HCT116 (cell line): ENCODE results near the gene NEMP1. TPM values are rescaled to one million over a fixed set of nuclear protein-coding genes. Genes with fewer than 3 reads are reported as not detected.

Experiments used
- ATAC-seq: fragments of 200-7000 bp; cut with Tn5 transposase; 2 replicates; pipeline ENCODE4 v1.9.1; 2020; ENCODE audit warnings: mild to moderate bottlenecking, moderate library complexity
- BruUV-seq: library from RNA; stranded (reverse); fragments of 400-500 nt; replicated peaks from 2 replicates; lab custom pipeline; 2021; lab: Mats Ljungman, UMichigan
- CTCF ChIA-PET: fragments of 300-600 bp; sonication (Branson Sonifier 250); formaldehyde crosslinking; loops from one replicate; lab custom pipeline; 2021; ENCODE audit warnings: antibody characterized with exemption; lab: Charles Lee
- POLR2A ChIA-PET: fragments of 300-600, 350-600 bp; sonication (Branson Sonifier 250); formaldehyde crosslinking; loops from one replicate; lab custom pipeline; 2021; ENCODE audit warnings: antibody characterized with exemption; lab: Charles Lee
- RAD21 ChIA-PET, 2 experiments: fragments of 300-600 bp; sonication (Branson Sonifier 250); formaldehyde crosslinking; loops; one replicate each; lab custom pipeline; 2023; ENCODE audit warnings: low total read pairs in 2 of 2; ENCODE audit not compliant: uncharacterized antibody in 2 of 2, unreplicated experiment in 2 of 2, low non-redundant PET in 1 of 2; lab: Charles Lee
- DNase-seq: peaks from one replicate; pipeline ENCODE4 v3.0.0-alpha.2; 2010; ENCODE audit warnings: low read depth, low spot score
- H2AFZ ChIP-seq: fragments of 200-600 bp; shearing (Covaris generic), sonication (generic); 2 replicates; pipeline ENCODE4 v1.6.1; 2017; ENCODE audit warnings: low read depth, mixed run types, mixed read lengths, antibody characterized with exemption, low read length; ENCODE audit not compliant: poor library complexity, severe bottlenecking
- H3K27ac ChIP-seq: 2 replicates; pipeline ENCODE4 v1.5.1; 2012; ENCODE audit warnings: low read depth, low read length
- H3K27me3 ChIP-seq: fragments of 200-600 bp; sonication (generic); 2 replicates; pipeline ENCODE4 v1.6.1; 2016; ENCODE audit warnings: mixed run types, low read length, mixed read lengths; ENCODE audit not compliant: insufficient read depth
- H3K36me3 ChIP-seq, 2 experiments: fragments of 200-500 bp in 1 of 2; fragments of 200-600 bp in 1 of 2; sonication (Bioruptor generic) in 1 of 2; sonication (generic) in 1 of 2; 2 replicates each; pipeline versions ENCODE4 v1.5.1 to v1.6.1; 2014 to 2016; ENCODE audit warnings: low read length in 2 of 2, inconsistent platforms in 1 of 2, mixed read lengths in 1 of 2, mixed run types in 1 of 2; ENCODE audit not compliant: insufficient read depth in 2 of 2, control insufficient read depth in 1 of 2
- H3K4me1 ChIP-seq, 2 experiments: fragments of 200-600 bp in 1 of 2; sonication (generic) in 1 of 2; 2 replicates each; pipeline versions ENCODE4 v1.5.1 to v1.6.1; 2012 to 2017; ENCODE audit warnings: low read length in 2 of 2, inconsistent platforms in 1 of 2, mild to moderate bottlenecking in 1 of 2, mixed read lengths in 1 of 2, mixed run types in 1 of 2, moderate library complexity in 1 of 2; ENCODE audit not compliant: insufficient read depth in 2 of 2, control insufficient read depth in 1 of 2
- H3K4me2 ChIP-seq: fragments of 200-600 bp; sonication (generic); 2 replicates; pipeline ENCODE4 v1.6.1; 2017; ENCODE audit warnings: mixed run types, low read length, mixed read lengths
- H3K4me3 ChIP-seq, 2 experiments: fragments of 200-600 bp in 1 of 2; sonication (generic) in 1 of 2; replicated peaks in 1 of 2; 2 replicates each; pipeline ENCODE4 v1.5.1; 2011 to 2016; ENCODE audit warnings: low read length in 2 of 2, control low read depth in 1 of 2, low read depth in 1 of 2, mild to moderate bottlenecking in 1 of 2, mixed read lengths in 1 of 2, mixed run types in 1 of 2
- H3K79me2 ChIP-seq: fragments of 200-600 bp; sonication (generic); 2 replicates; pipeline ENCODE4 v1.6.1; 2017; ENCODE audit warnings: mild to moderate bottlenecking, mixed run types, low read length, moderate library complexity, mixed read lengths; ENCODE audit not compliant: insufficient read depth
- H3K9ac ChIP-seq: fragments of 200-600 bp; sonication (generic); 2 replicates; pipeline ENCODE4 v1.6.1; 2016; ENCODE audit warnings: low read length, mixed read lengths
- H3K9me2 ChIP-seq: fragments of 200-600 bp; sonication (generic), shearing (Covaris generic); 2 replicates; pipeline ENCODE4 v1.6.1; 2017; ENCODE audit warnings: mixed run types, mild to moderate bottlenecking, moderate library complexity; ENCODE audit not compliant: insufficient read depth
- H3K9me3 ChIP-seq, 2 experiments: fragments of 200-500 bp in 1 of 2; fragments of 200-600 bp in 1 of 2; sonication (Bioruptor generic) in 1 of 2; sonication (generic) in 1 of 2; 2 replicates each; pipeline ENCODE4 v1.6.1; 2014 to 2017; ENCODE audit warnings: low read length in 2 of 2, mixed read lengths in 2 of 2, inconsistent platforms in 1 of 2, low read depth in 1 of 2, mild to moderate bottlenecking in 1 of 2, mixed run types in 1 of 2, moderate library complexity in 1 of 2; ENCODE audit not compliant: control insufficient read depth in 1 of 2, insufficient read depth in 1 of 2
- H4K20me1 ChIP-seq: fragments of 200-600 bp; sonication (generic), shearing (Covaris generic); 2 replicates; pipeline ENCODE4 v1.6.1; 2017; ENCODE audit warnings: mixed run types, mild to moderate bottlenecking, moderate library complexity; ENCODE audit not compliant: insufficient read depth
- ELF1 ChIP-seq: IDR thresholded peaks from 2 replicates; pipeline ENCODE4 v1.6.1; 2012; ENCODE audit warnings: low read depth, borderline replicate concordance
- EZH2 ChIP-seq: fragments of 200-600 bp; sonication (generic); IDR thresholded peaks from 2 replicates; pipeline ENCODE4 v1.6.1; 2017; ENCODE audit warnings: antibody characterized with exemption, mixed run types
- EZH2phosphoT487 ChIP-seq: fragments of 200-600 bp; IDR thresholded peaks from 2 replicates; pipeline ENCODE4 v1.6.1; 2018; ENCODE audit warnings: antibody characterized with exemption, borderline replicate concordance
- FOSL1 ChIP-seq: IDR thresholded peaks from 2 replicates; pipeline ENCODE4 v1.6.1; 2012; ENCODE audit warnings: low read depth
- JUND ChIP-seq: IDR thresholded peaks from 2 replicates; pipeline ENCODE4 v1.6.1; 2012
- POLR2A ChIP-seq: IDR thresholded peaks from 2 replicates; pipeline ENCODE4 v1.7.0; 2011; ENCODE audit warnings: borderline replicate concordance; ENCODE audit not compliant: insufficient read depth, insufficient read length; ENCODE audit errors: extremely low read depth
- RAD21 ChIP-seq: IDR thresholded peaks from 2 replicates; pipeline ENCODE4 v1.6.1; 2012; ENCODE audit warnings: low read depth, mild to moderate bottlenecking
- SIN3A ChIP-seq: IDR thresholded peaks from 2 replicates; pipeline ENCODE4 v1.6.1; 2012; ENCODE audit warnings: low read depth
- SRF ChIP-seq: IDR thresholded peaks from 2 replicates; pipeline ENCODE4 v1.6.1; 2012; ENCODE audit warnings: low read depth
- TCF7L2 ChIP-seq: IDR thresholded peaks from 2 replicates; pipeline ENCODE4 v1.7.0; 2011; ENCODE audit warnings: borderline replicate concordance, inconsistent platforms; ENCODE audit not compliant: insufficient read depth, insufficient read length; ENCODE audit errors: extremely low read depth
- ZFX ChIP-seq: fragments of 450-650 bp; IDR thresholded peaks from 2 replicates; pipeline ENCODE4 v1.6.1; 2017
- intact Hi-C: fragments of 100-400 bp; cut with micrococcal nuclease; formaldehyde crosslinking; loops from 2 replicates; pipeline ENCODE4 v1.10.0; 2022
- total RNA-seq: library from RNA; stranded (reverse); gene quantifications from one replicate; pipeline ENCODE4 v1.2.1, GENCODE V29; 2021; ENCODE audit not compliant: unreplicated experiment
- TF ChIP-seq, protein P1 (sequence below): IDR thresholded peaks from 2 replicates; pipeline ENCODE4 v1.6.1; 2012

NEMP1 gene
- total RNA-seq, 1 experiment from 2014 or later: 35.2 TPM

DNA sequence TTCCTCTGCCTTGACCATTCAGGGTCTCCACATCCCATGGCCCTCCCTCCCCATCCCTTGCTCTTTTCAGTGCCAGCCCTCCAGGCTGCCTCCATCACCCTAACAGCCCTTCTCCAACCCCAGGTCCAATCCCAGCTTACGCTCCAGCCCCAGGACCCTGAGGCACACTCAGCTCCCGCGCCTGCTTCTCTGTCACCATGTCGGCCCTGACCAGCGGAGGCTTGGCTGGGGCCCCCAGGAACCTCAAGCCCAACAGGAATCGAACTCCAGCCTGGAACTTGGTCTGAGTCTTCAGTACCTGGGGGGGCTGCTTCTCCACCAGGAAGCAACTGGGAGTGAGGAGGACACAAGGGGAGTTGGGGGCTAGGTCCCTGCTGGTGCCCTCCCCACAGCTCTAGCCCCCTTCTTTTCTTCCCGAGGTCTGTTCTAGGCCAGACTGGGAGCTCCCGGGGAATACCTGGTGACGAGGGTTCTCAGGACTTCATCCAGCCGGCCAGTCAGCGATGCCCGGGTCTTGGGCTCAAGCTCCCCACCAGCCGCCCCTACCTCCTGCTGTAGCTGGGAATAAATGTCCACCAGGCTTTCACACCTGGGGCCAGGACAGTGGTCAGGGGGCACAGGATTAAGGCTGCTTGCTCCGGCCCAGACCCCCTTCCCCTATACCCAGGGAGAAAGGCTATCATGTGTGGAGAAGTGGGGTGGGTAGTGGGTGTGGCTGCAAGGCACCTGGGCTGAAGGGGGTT lies 26.6 kb upstream of the NEMP1 start:
- Histone ChIP-seq H3K27me3 (no peaks in the 10 kb centered on the region), H3K79me2 (peaks cover 9% of the 10 kb centered on the region), H3K9me2 (no peaks in the 10 kb centered on the region), H2AFZ (no peak overlapping the region), H4K20me1 (no peaks in the 10 kb centered on the region), H3K4me2 (no peak overlapping the region), H3K27ac (no peak overlapping the region), H3K36me3 (peaks cover 0 to 7% of the 10 kb centered on the region in 2 experiments; a peak in 1 of 4 replicates), H3K9me3 (no peaks in the 10 kb centered on the region), H3K9ac (no peak overlapping the region), H3K4me1 (peaks cover 18 to 30% of the 10 kb centered on the region in 2 experiments), H3K4me3 (no peak overlapping the region)
- no TSS peak for BruUV-seq
- DNase-seq (no peak), ATAC-seq (no peak)
- ChIA-PET CTCF (no interaction called here), RAD21 (no interaction called here), POLR2A (interaction anchor here (1.4 kb wide), 1 partner anchor 11 kb away, joined by 3 read pairs; no protein-coding TSS in a partner anchor)
- TF ChIP-seq EZH2phosphoT487 (no peak), SIN3A (no peak), ZFX (no peak), FOSL1 (no peak), JUND (no peak), RAD21 (no peak), POLR2A (no peak), TCF7L2 (no peak), ELF1 (no peak), EZH2 (no peak), SRF (no peak)
- TF ChIP-seq, protein P1, sequence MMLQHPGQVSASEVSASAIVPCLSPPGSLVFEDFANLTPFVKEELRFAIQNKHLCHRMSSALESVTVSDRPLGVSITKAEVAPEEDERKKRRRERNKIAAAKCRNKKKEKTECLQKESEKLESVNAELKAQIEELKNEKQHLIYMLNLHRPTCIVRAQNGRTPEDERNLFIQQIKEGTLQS: no peak
- intact Hi-C loops: no loop called here
